Stimulated activated naive CD8-positive, alpha-beta T cell treated with anti-CD3 and anti-CD28 coated beads, Interleukin-15, amount 100 ng/mL, for 72 hours (primary cell): ENCODE data around the gene PRPH.

Experiments used
- ATAC-seq: fragments of 150-1000 bp; cut with Tn5 transposase; 2 replicates; pipeline ENCODE4 v1.10.0; 2021; ENCODE audit warnings: mild to moderate bottlenecking, moderate library complexity
- DNase-seq, 2 donors: peaks; one replicate each; pipeline ENCODE4 v3.0.0; 2021 to 2022
- H3K27ac Mint-ChIP-seq, 2 donors: one replicate each; pipeline ENCODE4 v1.8.0; 2022; ENCODE audit warnings: mild to moderate bottlenecking in 2 of 2, mixed read lengths in 2 of 2, moderate library complexity in 2 of 2
- H3K27me3 Mint-ChIP-seq: one replicate; pipeline ENCODE4 v1.8.0; 2022; ENCODE audit warnings: mixed read lengths
- H3K4me1 Mint-ChIP-seq: one replicate; pipeline ENCODE4 v1.8.0; 2022; ENCODE audit warnings: mild to moderate bottlenecking, mixed read lengths
- H3K4me3 Mint-ChIP-seq, 2 donors: one replicate each; pipeline ENCODE4 v1.8.0; 2022; ENCODE audit warnings: mild to moderate bottlenecking in 2 of 2, mixed read lengths in 2 of 2, moderate library complexity in 1 of 2
- H3K9me3 Mint-ChIP-seq, 2 donors: one replicate each; pipeline ENCODE4 v1.8.0; 2022; ENCODE audit warnings: mixed read lengths in 2 of 2

The PRPH gene

DNA sequence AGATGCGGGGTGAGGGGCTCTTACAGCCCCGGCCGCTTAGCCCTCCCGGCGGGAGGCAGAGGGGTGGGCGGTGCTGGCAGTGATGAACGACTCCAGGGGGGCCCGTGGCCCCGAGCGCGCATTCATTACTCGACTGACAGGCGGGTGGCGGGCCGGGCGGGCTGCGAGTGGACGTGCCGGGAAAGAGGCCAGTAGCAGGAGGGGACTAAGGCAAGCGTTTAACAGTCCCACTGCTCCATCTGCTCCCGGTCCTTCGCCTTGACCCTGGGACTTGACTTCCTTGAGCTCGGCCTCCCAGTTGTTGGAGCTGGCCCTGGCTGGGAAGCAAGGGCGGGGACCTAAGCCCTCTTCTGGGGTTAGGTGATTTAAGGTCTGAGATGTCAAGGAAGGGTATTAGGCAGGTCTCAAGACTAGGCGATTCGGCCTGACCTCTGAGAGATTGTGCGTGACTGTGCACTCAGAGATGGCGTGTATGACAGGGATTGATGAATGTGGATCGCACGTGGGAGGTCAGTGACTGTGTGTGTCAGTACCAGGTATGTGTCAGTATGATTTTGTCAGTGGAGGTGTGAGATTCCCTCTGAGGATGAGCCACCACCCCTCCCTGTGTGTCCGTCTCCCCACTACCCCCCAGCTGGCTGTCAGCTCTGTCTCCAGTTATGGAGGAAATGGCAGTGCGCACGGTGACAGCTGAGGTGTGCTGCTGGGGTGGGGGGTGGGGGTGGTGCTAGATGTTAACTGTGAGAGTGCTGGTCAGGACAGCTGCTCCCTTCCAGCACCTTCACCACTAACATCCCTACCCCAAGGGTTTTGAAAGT, 48.2 kb downstream of the PRPH start:
- peak overlapping the region in 1 of 2 donors; percentile 50 for H3K27ac Mint-ChIP-seq
- H3K9me3 Mint-ChIP-seq: no peaks in the 10 kb centered on the region
- DNase-seq (peak; percentile 27 to 42), ATAC-seq (peak; percentile 16)
- H3K27me3 Mint-ChIP-seq: peaks cover 100% of the 10 kb centered on the region
- peaks cover 49% of the 10 kb centered on the region for H3K4me1 Mint-ChIP-seq
- H3K4me3 Mint-ChIP-seq: peak overlapping the region; percentile 56 to 68

DNA sequence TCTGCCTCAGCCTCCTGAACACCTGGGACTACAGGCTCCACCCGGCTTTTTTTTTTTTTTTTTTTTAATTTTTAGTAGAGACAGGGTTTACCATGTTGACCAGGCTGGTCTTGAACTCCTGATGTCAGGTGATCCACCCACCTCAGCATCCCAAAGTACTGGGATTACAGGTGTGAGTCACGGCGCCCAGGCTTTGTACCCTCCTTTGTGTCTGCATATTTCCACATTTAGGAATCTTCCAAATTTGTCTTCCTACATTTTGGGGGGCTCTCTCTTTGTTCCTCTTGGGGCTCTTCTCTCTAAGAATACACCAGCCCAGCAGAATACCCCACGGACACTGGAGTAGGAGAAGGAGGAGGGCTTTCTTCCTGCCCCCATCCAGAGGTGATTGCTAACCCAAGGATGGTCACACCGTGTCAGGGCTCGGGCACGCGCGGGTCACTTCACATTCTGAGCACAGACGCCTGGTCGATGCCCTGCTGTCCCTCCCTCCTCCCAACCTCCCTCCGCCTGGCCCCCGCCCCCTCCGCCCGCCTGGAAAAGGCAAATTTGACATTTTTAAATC, 49.6 kb downstream of the PRPH start:
- Mint-ChIP-seq H3K9me3 (no peaks in the 10 kb centered on the region), H3K4me3 (peak overlapping the region in 1 of 2 donors; percentile 58), H3K4me1 (peaks cover 50% of the 10 kb centered on the region), H3K27ac (no peak overlapping the region), H3K27me3 (peaks cover 100% of the 10 kb centered on the region)
- ATAC-seq (no peak), DNase-seq (peak in 1 of 2 donors; percentile 8)

DNA sequence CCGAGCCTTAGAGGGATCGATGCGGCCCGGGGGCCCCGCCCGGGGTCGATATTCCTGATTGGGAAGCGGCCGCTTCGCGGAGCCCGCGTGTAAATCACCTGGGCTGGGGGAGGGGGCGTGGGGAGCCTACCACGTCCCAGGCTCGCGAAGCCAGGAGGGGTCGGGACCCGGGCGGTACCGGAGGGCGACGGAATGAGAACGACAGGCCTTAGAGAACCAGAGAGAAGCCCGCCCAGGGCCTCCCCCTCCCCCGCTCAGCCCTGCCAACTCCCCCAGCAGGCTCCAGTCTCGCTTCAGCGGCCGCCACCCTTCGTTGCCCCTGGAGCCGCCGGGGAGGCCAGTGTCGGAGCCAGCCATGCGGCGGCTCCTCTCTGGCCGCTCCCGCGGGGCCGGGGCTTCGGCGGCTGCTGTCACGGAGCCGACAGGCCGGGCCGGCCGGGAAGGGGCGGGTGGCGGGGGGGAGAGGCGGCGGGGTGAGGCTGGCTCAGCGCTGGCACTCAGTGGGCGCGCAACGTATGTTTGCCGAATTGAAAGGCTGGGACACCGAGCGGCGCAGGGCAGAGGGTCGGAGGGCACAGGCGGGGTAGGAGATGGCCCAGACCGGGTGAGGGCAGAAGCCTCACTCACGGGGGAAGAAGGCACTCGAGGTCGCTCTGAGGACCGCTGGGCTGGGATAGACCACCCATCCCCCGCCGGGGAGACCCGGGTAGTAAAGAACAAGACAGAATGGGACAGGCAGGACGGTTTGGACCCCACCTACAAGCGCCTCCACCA, 50.3 kb downstream of the PRPH start:
- H3K27me3 Mint-ChIP-seq: peaks cover 100% of the 10 kb centered on the region
- no peaks in the 10 kb centered on the region for H3K9me3 Mint-ChIP-seq
- H3K4me1 Mint-ChIP-seq: peaks cover 50% of the 10 kb centered on the region
- ATAC-seq: no peak
- H3K27ac Mint-ChIP-seq: peak overlapping the region in 1 of 2 donors; percentile 57
- H3K4me3 Mint-ChIP-seq: peak overlapping the region; percentile 81 to 92
- peak in 1 of 2 donors; percentile 38 for DNase-seq

DNA sequence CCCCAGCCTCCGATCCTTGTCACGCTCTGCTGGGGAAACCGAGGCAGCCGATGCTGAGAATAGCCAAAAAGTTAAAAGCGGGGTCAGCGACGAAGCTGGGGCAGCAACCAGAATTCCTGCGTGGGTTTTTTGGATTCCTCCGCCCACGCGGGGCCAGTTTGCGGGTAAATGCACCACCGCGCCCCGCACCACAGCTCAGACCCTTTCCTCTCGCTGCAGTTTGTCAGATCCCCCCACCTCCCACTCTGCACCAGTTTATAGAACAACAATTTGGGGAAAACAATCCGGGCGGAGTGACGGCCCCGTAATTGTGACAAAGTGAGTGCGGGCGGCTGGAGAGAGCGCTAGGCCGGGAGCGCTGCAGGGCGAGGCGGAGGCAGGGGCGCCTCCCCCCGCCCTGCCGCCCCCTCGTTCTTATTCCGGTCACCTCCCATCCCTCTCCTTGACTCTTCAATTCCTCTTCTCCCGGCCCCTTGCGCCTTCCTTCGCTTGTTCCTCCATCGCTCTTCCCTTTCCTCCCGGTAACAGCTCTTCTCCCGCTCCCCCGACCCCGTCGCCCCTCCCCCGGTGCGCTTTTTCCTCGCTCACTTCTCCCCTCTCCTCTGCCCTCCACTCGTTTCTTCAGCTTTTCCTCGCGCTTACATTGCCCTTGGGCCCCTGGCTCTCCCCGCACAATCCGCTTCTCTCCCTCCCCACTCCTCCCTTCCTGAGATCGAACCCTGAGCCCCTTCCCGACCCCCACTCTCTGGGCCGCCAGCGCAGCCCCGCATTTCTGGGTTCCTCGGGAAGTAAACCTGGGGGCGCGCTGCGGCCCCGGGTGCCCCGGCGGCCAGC, 51.1 kb downstream of the PRPH start:
- H3K9me3 Mint-ChIP-seq: no peaks in the 10 kb centered on the region
- peaks cover 50% of the 10 kb centered on the region for H3K4me1 Mint-ChIP-seq
- peak overlapping the region; percentile 81 to 92 for H3K4me3 Mint-ChIP-seq
- ATAC-seq: no peak
- H3K27ac Mint-ChIP-seq: no peak overlapping the region
- H3K27me3 Mint-ChIP-seq: peaks cover 100% of the 10 kb centered on the region
- DNase-seq: peak in 1 of 2 donors; percentile 8

DNA sequence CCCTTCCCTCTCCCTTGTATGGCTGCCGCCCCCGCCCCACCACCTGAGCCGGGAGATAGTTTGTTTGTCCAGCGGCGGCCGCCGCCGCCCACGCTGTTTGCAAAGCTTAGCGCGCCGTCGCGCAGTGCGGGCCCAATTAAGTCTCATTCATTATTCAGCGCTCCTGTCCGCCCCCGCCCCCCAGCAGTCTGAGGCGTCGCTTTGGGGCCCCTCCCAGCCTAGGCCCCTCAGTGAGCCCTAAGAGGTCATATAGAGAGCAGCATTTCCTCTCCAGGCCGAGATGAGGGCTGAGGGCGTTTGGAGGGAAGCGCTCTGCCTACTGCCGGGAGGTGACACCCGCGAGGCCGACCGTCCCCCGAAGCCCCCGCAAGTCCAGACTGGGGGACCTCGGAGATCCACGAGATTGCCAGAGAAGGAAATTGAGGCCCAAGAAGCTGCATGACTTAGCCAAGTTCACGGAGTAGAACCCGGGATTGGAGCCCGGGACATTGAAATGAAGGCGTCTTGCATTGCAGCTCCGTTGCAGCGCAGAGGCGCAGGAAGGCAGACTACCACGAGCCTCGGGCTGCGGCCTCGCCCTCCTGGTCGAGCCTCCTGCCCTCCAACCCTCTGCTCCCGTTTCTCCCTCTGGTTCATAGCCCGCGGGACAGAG, 51.8 kb downstream of the PRPH start, which contains the start of gene DNAJC22:
Gene DNAJC22, plus strand, starts transcription at position 230 of the 652 bp plus-strand sequence. CDS start 1,985 bp downstream, outside the sequence.
- H3K27ac Mint-ChIP-seq: no peak within 1 kb of the TSS
- peaks cover 50% of the 10 kb centered on the region for H3K4me1 Mint-ChIP-seq
- H3K4me3 Mint-ChIP-seq: peak within 1 kb of the TSS; percentile 81 to 92
- H3K9me3 Mint-ChIP-seq: no peaks in the 10 kb centered on the region
- peak; percentile 31 for ATAC-seq
- DNase-seq: peak; percentile 47 to 48
- peaks cover 100% of the 10 kb centered on the region for H3K27me3 Mint-ChIP-seq

DNA sequence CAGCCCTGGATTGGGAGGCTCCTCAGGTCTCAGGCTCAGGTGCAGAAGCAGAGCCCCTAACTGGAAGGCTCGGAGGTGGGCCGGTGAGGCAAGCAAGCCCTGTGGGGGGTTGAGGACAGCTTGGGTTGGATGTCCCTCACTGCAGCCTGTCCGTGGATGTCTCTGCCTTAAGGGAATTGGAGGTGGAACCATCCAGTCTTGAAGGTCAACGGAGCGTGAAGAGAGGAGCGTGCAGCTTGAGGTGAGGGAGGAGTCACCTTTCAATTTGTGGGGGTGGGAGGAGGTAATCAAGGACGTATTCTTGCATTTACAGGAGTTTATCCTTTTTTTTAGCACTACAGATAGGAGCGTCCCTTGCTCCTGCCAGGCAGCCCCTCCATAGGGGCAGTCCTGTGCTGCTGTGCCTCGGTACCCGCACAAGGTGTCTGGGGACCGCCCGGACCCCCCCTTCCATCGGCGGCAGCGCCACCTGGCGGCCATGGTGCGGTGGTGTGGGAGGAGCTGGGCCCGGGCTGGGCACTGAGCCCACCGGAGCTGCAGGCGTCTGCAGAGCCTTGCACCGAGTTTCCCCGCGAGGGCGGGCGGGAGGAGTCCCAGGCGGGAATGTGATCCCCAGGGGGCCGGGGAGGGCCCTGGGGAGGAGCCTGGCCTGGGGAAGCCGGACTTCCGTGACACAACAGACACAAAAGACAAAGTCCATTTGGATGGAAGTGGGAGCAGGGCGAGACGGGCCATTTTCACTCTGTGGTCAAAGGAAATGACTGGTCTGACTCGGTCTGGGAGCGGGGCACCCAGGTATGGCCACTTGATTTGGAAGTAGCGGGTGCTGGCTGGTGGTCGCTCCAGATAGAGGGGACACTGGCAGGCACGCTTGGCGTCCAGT, 52.6 kb downstream of the PRPH start:
- Mint-ChIP-seq H3K27me3 (peaks cover 98% of the 10 kb centered on the region), H3K4me3 (peak overlapping the region; percentile 81 to 92), H3K9me3 (no peaks in the 10 kb centered on the region), H3K4me1 (peaks cover 49% of the 10 kb centered on the region), H3K27ac (peak overlapping the region in 1 of 2 donors; percentile 82)
- ATAC-seq: peak; percentile 86
- DNase-seq: peak; percentile 84 to 86
